MCF 10A (cell line): Measurements from ENCODE around the gene ITGA1. TPM values are rescaled to one million over a fixed set of nuclear protein-coding genes. Genes with fewer than 3 reads are reported as not detected.
"Not testable (repeated sequence)": the region's sequence is repeated elsewhere in the genome, so short reads cannot be mapped to it uniquely, and the experiment has no call there.

ENCODE experiments used
- BruUV-seq: library from RNA; stranded (reverse); fragments of 400-500 nt; replicated peaks from 2 replicates; lab custom pipeline; 2021; lab: Mats Ljungman, UMichigan
- CTCF ChIA-PET: fragments of 300-600 bp; sonication (Branson Sonifier 250); formaldehyde crosslinking; extraction: SDS; loops from one replicate; lab custom pipeline; 2021; ENCODE audit warnings: antibody characterized with exemption, inconsistent platforms; lab: Yijun Ruan, JAX
- POLR2A ChIA-PET: fragments of 300-600, 350-650 bp; sonication (Branson Sonifier 250); formaldehyde crosslinking; extraction: SDS; loops from one replicate; lab custom pipeline; 2020; ENCODE audit warnings: antibody characterized with exemption, inconsistent platforms; lab: Yijun Ruan, JAX
- DNase-seq: peaks from one replicate; pipeline ENCODE4 v3.0.0-alpha.2; 2018; ENCODE audit not compliant: unreplicated experiment
- H3K27ac Mint-ChIP-seq: one replicate; pipeline ENCODE4 v1.8.0; 2022; ENCODE audit warnings: mild to moderate bottlenecking, low read depth, mixed read lengths; ENCODE audit not compliant: unreplicated experiment
- H3K27me3 Mint-ChIP-seq: one replicate; pipeline ENCODE4 v1.8.0; 2022; ENCODE audit warnings: mixed read lengths; ENCODE audit not compliant: insufficient read depth, unreplicated experiment
- H3K36me3 Mint-ChIP-seq: one replicate; pipeline ENCODE4 v1.8.0; 2022; ENCODE audit warnings: mild to moderate bottlenecking, moderate library complexity, mixed read lengths; ENCODE audit not compliant: insufficient read depth, unreplicated experiment
- H3K4me1 Mint-ChIP-seq: one replicate; pipeline ENCODE4 v1.8.0; 2022; ENCODE audit warnings: mixed read lengths; ENCODE audit not compliant: insufficient read depth, unreplicated experiment
- H3K4me3 Mint-ChIP-seq: one replicate; pipeline ENCODE4 v1.8.0; 2022; ENCODE audit warnings: mild to moderate bottlenecking, moderate library complexity, mixed read lengths; ENCODE audit not compliant: unreplicated experiment
- H3K9me3 Mint-ChIP-seq: one replicate; pipeline ENCODE4 v1.8.0; 2022; ENCODE audit warnings: mixed read lengths; ENCODE audit not compliant: unreplicated experiment
- intact Hi-C: fragments of 100-400 bp; cut with micrococcal nuclease; formaldehyde crosslinking; loops from 2 replicates; pipeline ENCODE4 v1.14.1; 2022
- total RNA-seq: library from RNA; stranded (reverse); gene quantifications from 2 replicates; pipeline ENCODE4 v1.2.3, GENCODE V29; 2022
- TF ChIP-seq, protein P1 (sequence below): fragments of 200-600 bp; IDR thresholded peaks from one replicate; pipeline ENCODE4 v1.8.0; 2022; ENCODE audit warnings: antibody characterized with exemption, mild to moderate bottlenecking; ENCODE audit not compliant: unreplicated experiment

ITGA1 gene
- total RNA-seq, 1 experiment from 2014 or later, result 7.7 TPM

DNA sequence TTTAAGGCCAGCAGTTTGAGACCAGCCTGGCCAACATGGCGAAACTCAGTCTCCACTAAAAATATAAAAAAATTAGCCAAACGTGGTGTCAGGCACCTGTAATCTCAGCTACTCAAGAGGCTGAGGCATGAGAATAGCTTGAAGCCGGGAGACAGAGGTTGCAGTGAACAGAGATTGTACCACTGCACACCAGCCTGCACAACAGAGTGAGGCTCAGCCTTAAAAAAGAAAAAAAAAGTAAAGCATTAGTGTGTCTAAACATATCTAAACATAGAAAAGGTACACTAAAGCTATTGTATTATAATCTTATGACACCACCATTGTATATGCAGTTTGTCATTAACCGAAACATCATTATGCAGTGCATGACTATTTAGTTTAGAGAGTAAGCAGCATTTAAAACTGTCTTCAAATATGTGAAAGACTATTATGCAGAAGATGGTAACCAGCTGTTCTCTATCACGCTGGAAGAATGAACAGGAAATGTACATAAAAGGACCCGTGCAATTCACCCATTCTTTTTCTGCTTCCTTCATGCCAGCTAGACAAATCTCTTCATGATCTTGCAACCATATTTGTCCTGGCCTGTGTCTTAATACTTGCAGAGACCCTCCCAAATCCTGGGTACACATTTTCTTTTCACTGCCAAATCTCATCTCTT lies 58.6 kb downstream of the ITGA1 start:
- H3K9me3 Mint-ChIP-seq, result no peaks in the 10 kb centered on the region
- CTCF ChIA-PET, result interaction anchor here (0.6 to 0.9 kb wide), 2 partner anchors 16 to 500 kb away, joined by 3 read pairs; no protein-coding TSS in a partner anchor
- no peak for DNase-seq

DNA sequence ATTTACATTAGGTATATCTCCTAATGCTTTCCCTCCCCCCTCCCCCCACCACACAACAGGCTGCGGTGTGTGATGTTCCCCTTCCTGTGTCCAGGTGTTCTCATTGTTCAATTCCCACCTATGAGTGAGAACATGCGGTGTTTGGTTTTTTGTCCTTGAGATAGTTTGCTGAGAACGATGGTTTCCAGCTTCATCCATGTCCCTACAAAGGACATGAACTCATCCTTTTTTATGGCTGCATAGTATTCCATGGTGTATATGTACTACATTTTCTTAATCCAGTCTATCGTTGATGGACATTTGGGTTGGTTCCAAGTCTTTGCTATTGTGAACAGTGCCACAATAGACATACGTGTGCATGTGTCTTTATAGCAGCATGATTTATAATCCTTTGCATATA lies 61.0 kb downstream of the ITGA1 start:
- CTCF ChIA-PET, H3K36me3 Mint-ChIP-seq, H3K4me1 Mint-ChIP-seq, POLR2A ChIA-PET, BruUV-seq, DNase-seq, intact Hi-C loops, H3K27me3 Mint-ChIP-seq, H3K4me3 Mint-ChIP-seq, H3K9me3 Mint-ChIP-seq, H3K27ac Mint-ChIP-seq: not testable (repeated sequence)

More for the DNA sequence above, 58.6 kb downstream of the ITGA1 start:
- BruUV-seq, result no TSS peak
- H3K27me3 Mint-ChIP-seq, result no peaks in the 10 kb centered on the region
- peaks cover 6% of the 10 kb centered on the region for H3K4me1 Mint-ChIP-seq
- TF ChIP-seq, protein P1, sequence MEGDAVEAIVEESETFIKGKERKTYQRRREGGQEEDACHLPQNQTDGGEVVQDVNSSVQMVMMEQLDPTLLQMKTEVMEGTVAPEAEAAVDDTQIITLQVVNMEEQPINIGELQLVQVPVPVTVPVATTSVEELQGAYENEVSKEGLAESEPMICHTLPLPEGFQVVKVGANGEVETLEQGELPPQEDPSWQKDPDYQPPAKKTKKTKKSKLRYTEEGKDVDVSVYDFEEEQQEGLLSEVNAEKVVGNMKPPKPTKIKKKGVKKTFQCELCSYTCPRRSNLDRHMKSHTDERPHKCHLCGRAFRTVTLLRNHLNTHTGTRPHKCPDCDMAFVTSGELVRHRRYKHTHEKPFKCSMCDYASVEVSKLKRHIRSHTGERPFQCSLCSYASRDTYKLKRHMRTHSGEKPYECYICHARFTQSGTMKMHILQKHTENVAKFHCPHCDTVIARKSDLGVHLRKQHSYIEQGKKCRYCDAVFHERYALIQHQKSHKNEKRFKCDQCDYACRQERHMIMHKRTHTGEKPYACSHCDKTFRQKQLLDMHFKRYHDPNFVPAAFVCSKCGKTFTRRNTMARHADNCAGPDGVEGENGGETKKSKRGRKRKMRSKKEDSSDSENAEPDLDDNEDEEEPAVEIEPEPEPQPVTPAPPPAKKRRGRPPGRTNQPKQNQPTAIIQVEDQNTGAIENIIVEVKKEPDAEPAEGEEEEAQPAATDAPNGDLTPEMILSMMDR, result no peak
- POLR2A ChIA-PET, result no interaction called here
- intact Hi-C loops, result no loop called here
- H3K27ac Mint-ChIP-seq, result no peak overlapping the region
- H3K36me3 Mint-ChIP-seq, result no peaks in the 10 kb centered on the region
- H3K4me3 Mint-ChIP-seq, result no peak overlapping the region

DNA sequence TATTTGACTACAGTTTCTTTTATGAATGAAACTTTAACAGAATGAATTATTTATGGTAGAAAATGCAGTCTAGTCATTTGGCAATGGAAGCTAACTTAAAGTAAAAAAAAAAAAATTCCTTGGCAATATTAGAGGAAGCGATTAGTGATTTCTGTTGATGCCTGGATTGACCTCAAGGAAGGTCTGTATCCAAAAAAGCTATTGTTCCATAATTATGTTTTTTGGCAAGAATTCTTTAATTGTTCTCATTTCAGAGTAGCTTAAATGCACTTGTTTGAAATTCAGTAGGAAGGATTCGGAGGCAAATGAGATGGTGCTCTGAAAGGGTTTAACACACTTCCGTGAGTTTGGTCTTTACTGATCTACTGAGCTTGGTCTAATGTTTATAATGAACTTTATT lies 61.8 kb downstream of the ITGA1 start:
- CTCF ChIA-PET, result interaction anchor here (0.6 to 1.6 kb wide), 5 partner anchors 9 to 66 kb away, joined by 3 to 9 read pairs (median 3); no protein-coding TSS in a partner anchor
- Mint-ChIP-seq H3K27me3 (no peaks in the 10 kb centered on the region), H3K27ac (no peak overlapping the region), H3K4me1 (peaks cover 6% of the 10 kb centered on the region), H3K36me3 (no peaks in the 10 kb centered on the region), H3K9me3 (no peaks in the 10 kb centered on the region), H3K4me3 (no peak overlapping the region)
- DNase-seq, result no peak
- intact Hi-C loops, result no loop called here
- BruUV-seq, result no TSS peak
- TF ChIP-seq, protein P1, result no peak
- POLR2A ChIA-PET, result interaction anchor here (0.6 to 0.8 kb wide), 2 partner anchors 9 to 50 kb away, joined by 3 to 5 read pairs; no protein-coding TSS in a partner anchor

DNA sequence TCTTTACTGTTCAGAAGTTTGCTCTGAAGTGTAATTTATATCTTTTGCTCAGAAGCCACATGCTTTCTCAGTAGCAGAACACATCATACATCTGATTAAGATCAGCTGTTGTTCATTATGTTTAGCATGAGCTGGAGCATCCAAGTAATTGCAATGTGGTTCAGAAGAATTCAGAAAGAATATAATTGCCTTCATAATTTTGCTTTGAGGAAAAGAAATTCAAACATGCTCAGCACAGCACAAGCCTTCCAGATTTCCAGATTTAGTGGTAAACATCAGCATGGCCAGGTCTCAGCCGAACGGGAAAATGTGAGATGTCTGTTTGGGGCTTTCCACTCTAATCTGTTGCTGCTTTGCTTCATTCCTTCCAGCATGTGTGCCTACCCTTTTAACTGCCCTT lies 65.9 kb downstream of the ITGA1 start:
- Mint-ChIP-seq H3K27ac (no peak overlapping the region), H3K36me3 (no peaks in the 10 kb centered on the region), H3K4me1 (no peaks in the 10 kb centered on the region), H3K27me3 (no peaks in the 10 kb centered on the region), H3K9me3 (no peaks in the 10 kb centered on the region), H3K4me3 (no peak overlapping the region)
- no TSS peak for BruUV-seq
- no peak for DNase-seq
- TF ChIP-seq, protein P1, result no peak
- CTCF ChIA-PET, result interaction anchor here (0.6 to 0.8 kb wide), 2 partner anchors 10 to 62 kb away, joined by 3 read pairs; no protein-coding TSS in a partner anchor
- POLR2A ChIA-PET, result no interaction called here
- intact Hi-C loops, result no loop called here
